COLO668 (cell line): ENCODE results near the gene YPEL1.
"Not testable (repeated sequence)": the region's sequence is repeated elsewhere in the genome, so short reads cannot be mapped to it uniquely, and the experiment has no call there.

Experiments
- DNase-seq: peaks from one replicate; lab custom pipeline; 2025; ENCODE audit not compliant: unreplicated experiment; lab: John Stamatoyannopoulos, UW

The YPEL1 gene

GRCh38 chr22:21700822-21701221 is 34.8 kb downstream of the YPEL1 start:
- no peak for DNase-seq

GRCh38 chr22:21699643-21700042 is 36.0 kb downstream of the YPEL1 start:
- no peak for DNase-seq

- DNase-seq, result no peak
Observed at GRCh38 chr22:21698430-21699329, 36.9 kb downstream of the YPEL1 start.

GRCh38 chr22:21697880-21698279 is 37.7 kb downstream of the YPEL1 start:
- DNase-seq, result no peak

GRCh38 chr22:21697021-21697771 is 38.4 kb downstream of the YPEL1 start:
- DNase-seq, result no peak

- no peak for DNase-seq
Observed at GRCh38 chr22:21696115-21696514, 39.5 kb downstream of the YPEL1 start.

GRCh38 chr22:21695430-21696085 is 40.0 kb downstream of the YPEL1 start:
- DNase-seq, result no peak

GRCh38 chr22:21694795-21695429 is 40.7 kb downstream of the YPEL1 start:
- no peak for DNase-seq

- no peak for DNase-seq
Observed at GRCh38 chr22:21694394-21694793, 41.2 kb downstream of the YPEL1 start.

GRCh38 chr22:21693999-21694341 is 41.6 kb downstream of the YPEL1 start:
- no peak for DNase-seq

GRCh38 chr22:21693333-21693998 is 42.1 kb downstream of the YPEL1 start:
- no peak for DNase-seq

- DNase-seq, result not testable (repeated sequence)
Observed at GRCh38 chr22:21692856-21693255, 42.7 kb downstream of the YPEL1 start.

GRCh38 chr22:21691816-21692215 is 43.8 kb downstream of the YPEL1 start:
- DNase-seq, result no peak

- DNase-seq, result no peak
Observed at GRCh38 chr22:21690401-21690801, 45.2 kb downstream of the YPEL1 start.

GRCh38 chr22:21688706-21689381 is 46.8 kb downstream of the YPEL1 start:
- no peak for DNase-seq

GRCh38 chr22:21688341-21688705 is 47.3 kb downstream of the YPEL1 start:
- no peak for DNase-seq

GRCh38 chr22:21687685-21688259 is 47.8 kb downstream of the YPEL1 start:
- DNase-seq, result no peak

GRCh38 chr22:21686634-21687393 is 48.8 kb downstream of the YPEL1 start:
- DNase-seq, result no peak

- DNase-seq, result no peak
Observed at GRCh38 chr22:21686193-21686608, 49.4 kb downstream of the YPEL1 start.
